GM19463 (cell line): ENCODE results near the gene FOSL1.

Source experiments
- ATAC-seq: cut with Tn5 transposase; IDR thresholded peaks from one replicate; pipeline ENCODE4 v1.9.1; 2021; ENCODE audit warnings: mild to moderate bottlenecking, moderate library complexity; ENCODE audit not compliant: unreplicated experiment

The FOSL1 gene

GRCh38 chr11:65900125-65900898, at the start of gene FOSL1:
Gene FOSL1 (minus strand): TSS chr11:65900388. CDS start chr11:65900339, 49 bp downstream.
- peak; percentile 87 for ATAC-seq

- no peak for ATAC-seq
These were observed 47.5 kb upstream of the FOSL1 start for GRCh38 chr11:65947603-65948125.

- no peak for ATAC-seq
These were observed 46.9 kb upstream of the FOSL1 start for GRCh38 chr11:65947133-65947532.

DNA sequence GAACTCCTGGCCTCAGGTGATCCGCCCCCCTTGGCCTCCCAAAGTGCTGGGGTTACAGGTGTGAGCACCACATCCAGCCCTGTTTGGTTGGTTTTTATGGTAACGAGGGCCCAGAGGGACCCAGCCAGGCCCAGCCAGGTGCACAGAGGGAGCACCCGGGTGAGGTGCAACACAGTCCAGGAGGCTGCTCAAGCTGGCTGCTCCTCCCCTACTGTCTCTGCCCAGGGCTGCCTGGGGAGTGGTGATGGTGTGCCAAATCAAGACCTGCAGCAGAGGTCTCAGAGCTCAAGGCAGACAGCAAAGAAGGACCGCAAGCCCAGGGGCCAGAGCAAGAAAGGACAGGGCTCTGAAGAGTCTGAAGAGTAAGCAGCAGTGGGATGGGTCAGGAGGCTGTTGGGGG, 46.5 kb upstream of the FOSL1 start:
- no peak for ATAC-seq

DNA sequence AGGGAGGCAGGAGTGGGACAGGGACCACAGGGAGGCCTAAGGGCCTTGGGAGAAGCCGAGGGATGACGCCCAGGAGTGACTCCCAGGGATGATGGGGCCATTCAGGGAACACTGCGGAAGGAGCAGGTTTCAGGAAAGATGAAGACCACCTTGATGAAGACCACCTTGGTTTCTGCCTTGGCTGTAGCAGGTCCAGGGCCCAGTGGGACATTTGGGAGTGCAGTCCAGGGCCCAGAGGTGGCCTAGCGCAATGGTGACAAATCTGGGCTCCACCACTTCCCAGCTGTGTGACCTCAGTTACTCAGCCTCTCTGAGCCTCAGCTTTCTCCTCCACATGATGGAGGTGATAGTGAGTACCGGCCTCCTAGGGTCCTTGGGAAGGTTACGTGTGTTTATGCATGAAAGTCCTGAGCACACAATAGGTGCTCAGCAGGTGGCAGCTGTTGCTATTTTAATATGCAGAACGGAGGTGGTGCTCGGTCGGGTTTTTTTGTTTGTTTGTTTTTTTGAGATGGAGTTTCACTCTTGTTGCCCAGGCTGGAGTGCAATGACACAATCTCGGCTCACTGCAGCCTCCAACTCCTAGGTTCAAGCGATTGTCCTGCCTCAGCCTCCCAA, 45.9 kb upstream of the FOSL1 start:
- ATAC-seq = no peak

DNA sequence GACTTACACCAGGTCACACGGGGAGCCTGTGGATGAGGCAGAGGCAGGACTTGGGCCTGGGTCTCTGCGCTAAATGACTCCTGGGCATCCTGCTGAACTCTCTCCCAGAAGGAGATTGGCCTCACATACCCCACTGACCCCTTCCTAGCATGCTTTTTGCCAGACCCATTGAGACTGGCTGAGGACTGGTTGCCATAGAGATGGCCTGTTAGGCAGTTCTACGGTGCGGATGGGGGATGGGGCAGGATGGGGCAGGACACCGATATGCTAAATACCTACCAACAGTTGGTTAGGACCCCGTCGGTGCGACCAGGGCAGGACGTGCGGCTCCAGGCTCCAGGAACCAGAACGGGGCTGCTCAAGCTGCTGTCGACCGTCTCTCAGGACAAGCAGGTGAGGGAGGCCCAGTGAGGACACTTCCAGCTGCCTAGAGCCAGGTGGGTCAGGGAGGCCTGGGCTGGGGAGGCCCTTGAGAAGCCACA, 45.3 kb upstream of the FOSL1 start, which contains the start of gene TSGA10IP:
Gene TSGA10IP (plus strand): TSS at position 51 of the 482 bp plus-strand sequence. CDS start 196 bp downstream, at position 247.
- no peak for ATAC-seq

GRCh38 chr11:65944767-65945166, 44.6 kb upstream of the FOSL1 start:
- no peak for ATAC-seq

- ATAC-seq = no peak
These were observed 44.0 kb upstream of the FOSL1 start for GRCh38 chr11:65944191-65944590.

DNA sequence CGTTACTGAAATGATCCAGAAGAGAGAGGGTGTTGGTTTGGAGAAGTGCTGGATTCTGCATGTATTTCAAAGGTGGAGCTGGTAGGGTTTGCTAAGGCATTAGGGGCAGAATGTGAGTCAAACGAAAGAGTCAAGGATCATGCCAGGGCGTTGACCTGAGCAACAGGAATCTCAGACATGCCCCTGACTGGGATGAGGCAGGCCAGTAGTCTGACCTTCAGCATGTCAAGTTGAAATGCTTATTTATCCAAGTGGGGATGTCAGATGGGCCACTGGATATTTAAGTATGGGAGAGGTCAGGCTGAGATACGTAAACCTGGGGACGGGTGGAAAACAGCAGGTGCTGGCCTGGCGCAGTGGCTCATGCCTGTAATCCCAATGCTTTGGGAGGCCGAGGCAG, 42.3 kb upstream of the FOSL1 start:
- ATAC-seq = no peak

GRCh38 chr11:65941720-65942310, 41.6 kb upstream of the FOSL1 start:
- no peak for ATAC-seq

GRCh38 chr11:65937766-65938165, 37.6 kb upstream of the FOSL1 start:
- no peak for ATAC-seq

- ATAC-seq = no peak
These were observed 33.8 kb upstream of the FOSL1 start for GRCh38 chr11:65934014-65934413.

GRCh38 chr11:65932558-65932919, 32.4 kb upstream of the FOSL1 start:
- ATAC-seq = no peak

- no peak for ATAC-seq
These were observed 31.8 kb upstream of the FOSL1 start for GRCh38 chr11:65931773-65932557.

GRCh38 chr11:65928667-65929066, 28.5 kb upstream of the FOSL1 start:
- ATAC-seq = no peak

DNA sequence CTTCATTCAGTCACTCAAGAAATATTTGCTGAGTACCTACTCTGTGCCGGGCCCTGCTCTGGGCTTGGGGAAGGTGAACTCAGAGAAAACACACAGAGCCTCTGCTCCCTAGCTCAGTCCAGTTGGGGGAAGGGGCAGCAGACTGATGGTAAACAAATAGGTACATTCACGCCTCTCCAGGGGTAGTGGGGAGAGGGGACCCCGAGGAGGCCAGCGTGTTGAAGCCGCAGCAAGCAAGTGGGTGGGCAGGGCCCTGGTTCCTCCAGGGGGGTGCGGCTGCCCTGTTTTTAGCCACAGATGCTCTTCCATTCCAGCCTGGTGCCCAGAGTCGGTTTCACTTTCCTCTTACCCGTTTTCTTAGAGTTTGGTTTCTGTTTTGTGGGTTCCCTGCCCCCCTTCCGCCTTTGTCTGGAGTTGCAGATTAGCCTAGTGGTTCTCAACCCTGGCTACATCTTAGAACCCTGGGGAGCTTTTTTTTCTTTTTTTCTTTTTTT, 27.8 kb upstream of the FOSL1 start:
- peak; percentile 81 for ATAC-seq

DNA sequence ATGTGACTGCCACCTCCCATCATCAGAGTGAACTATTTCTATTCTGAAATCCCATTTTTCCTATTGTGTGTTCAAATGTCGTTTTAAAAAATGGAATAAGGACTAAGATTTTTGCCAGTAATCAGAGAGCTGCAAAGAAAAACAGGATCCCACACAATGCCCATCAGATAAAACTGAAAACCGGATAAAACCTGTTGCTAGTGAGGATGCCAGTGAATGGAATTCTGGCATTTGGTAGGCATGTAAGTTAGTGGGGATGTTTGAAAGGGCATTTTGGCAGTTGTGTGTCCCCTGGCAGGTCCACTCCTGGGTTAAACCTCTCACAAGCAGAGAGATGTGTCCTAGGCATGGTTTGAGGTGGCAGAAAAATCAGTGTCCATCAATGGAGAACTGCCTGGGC, 25.2 kb upstream of the FOSL1 start:
- no peak for ATAC-seq

DNA sequence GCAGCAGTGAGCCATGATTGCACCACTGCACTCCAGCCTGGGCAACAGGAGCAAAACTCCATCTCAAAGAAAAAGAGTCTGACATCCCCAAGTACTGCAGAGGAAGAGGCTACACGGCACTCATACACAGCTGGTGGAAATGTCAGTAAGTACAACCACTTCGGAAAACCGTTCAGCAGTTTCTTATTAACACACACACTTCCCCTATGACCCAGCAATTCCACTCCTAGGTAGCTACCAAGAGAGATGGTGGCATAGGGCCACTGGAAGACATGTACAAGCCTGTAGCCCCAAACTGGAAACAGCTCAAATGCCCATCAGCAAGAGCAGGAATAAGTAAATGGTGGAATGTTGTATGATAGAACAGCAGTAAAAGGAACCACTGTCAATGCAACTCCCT, 22.4 kb upstream of the FOSL1 start:
- ATAC-seq = no peak

DNA sequence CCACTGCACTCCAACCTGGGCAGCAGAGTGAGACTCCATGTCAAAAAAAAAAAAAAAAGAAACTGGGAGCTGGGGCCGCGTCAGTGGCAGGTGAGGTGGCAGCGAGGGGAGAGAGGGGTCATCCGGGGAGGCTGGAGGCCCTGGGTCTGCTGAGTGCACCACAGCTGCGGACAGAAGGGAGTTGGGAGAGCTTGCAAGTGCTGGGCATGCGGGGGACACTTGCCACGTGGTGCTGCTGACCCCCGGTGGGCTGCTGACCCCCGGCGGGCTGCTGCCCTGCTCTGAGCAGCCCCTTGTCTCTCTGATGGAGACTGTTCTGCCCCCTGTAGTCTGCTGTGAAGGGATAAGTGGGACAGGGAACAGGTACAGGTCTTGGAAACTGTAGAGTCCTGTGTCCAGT, 21.7 kb upstream of the FOSL1 start:
- no peak for ATAC-seq

GRCh38 chr11:65921033-65921555, 20.9 kb upstream of the FOSL1 start:
- no peak for ATAC-seq
